Measurements from ENCODE around the gene PDSS2. TPM values are rescaled to one million over a fixed set of nuclear protein-coding genes. Genes with fewer than 3 reads are reported as not detected.

PDSS2 gene
- total RNA-seq, 1 experiment from 2014 or later: 17.7 TPM

- in situ Hi-C loops (cut with HindIII; ENCODE audit: low pct_unique_long_range_greater_than_20kb, low sequenced_read_pairs) (no loop called here), intact Hi-C loops (cut with micrococcal nuclease; ENCODE audit: unreplicated experiment) (no loop called here)
- no TSS peak for BruUV-seq (replicated peaks)
- no peak overlapping the region for H3K27ac ChIP-seq (ENCODE audit: low read length)
- H3K4me1 ChIP-seq (ENCODE audit: control insufficient read depth, insufficient read depth, low read length): peaks cover 4% of the 10 kb centered on the region; the same call in 1 of the 2 replicates
- H3K4me3 ChIP-seq (ENCODE audit: low read depth in 2 of 2, low read length in 2 of 2): no peak overlapping the region
- H3K36me3 ChIP-seq (ENCODE audit: control insufficient read depth, insufficient read depth, low read length): no peaks in the 10 kb centered on the region
- CTCF ChIA-PET: no interaction called here
- no peaks in the 10 kb centered on the region for H3K9me3 ChIP-seq (ENCODE audit: control insufficient read depth, insufficient read depth, low read depth, low read length)
- ATAC-seq: no peak
- POLR2A ChIA-PET: interaction anchor here (0.6 kb wide), 1 partner anchor 242 kb away, joined by 6 read pairs; no protein-coding TSS in a partner anchor
- no peak for DNase-seq (ENCODE audit: low read depth, low spot score)
- TF ChIP-seq REST (IDR thresholded peaks at IDR 0.05; ENCODE audit: insufficient read depth in 1 of 2, low read depth in 2 of 2, low read length in 1 of 2): no peak
- TF ChIP-seq CTCF (IDR thresholded peaks at IDR 0.05): no peak
- TF ChIP-seq SIN3A (IDR thresholded peaks at IDR 0.05; ENCODE audit: borderline replicate concordance, insufficient read depth, low read depth, low read length): no peak
- TF ChIP-seq POLR2AphosphoS5 (IDR thresholded peaks at IDR 0.05; ENCODE audit: low read depth, low read length): no peak
- no peak for TF ChIP-seq TCF7L2 (IDR thresholded peaks at IDR 0.05; ENCODE audit: low read depth, low read length)
- H3K27me3 ChIP-seq (ENCODE audit: control insufficient read depth, insufficient read depth, low read length): no peaks in the 10 kb centered on the region
Measured at GRCh38 chr6:107439406-107439805, 20.0 kb downstream of the PDSS2 start.

GRCh38 chr6:107437691-107438090 is 21.7 kb downstream of the PDSS2 start:
- TF ChIP-seq CTCF (IDR thresholded peaks at IDR 0.05) (no peak), SIN3A (IDR thresholded peaks at IDR 0.05; ENCODE audit: borderline replicate concordance, insufficient read depth, low read depth, low read length) (no peak), POLR2AphosphoS5 (IDR thresholded peaks at IDR 0.05; ENCODE audit: low read depth, low read length) (no peak), TCF7L2 (IDR thresholded peaks at IDR 0.05; ENCODE audit: low read depth, low read length) (no peak), REST (IDR thresholded peaks at IDR 0.05; ENCODE audit: insufficient read depth in 1 of 2, low read depth in 2 of 2, low read length in 1 of 2) (no peak)
- BruUV-seq (replicated peaks): no TSS peak
- Histone ChIP-seq H3K27ac (ENCODE audit: low read length) (no peak overlapping the region), H3K4me1 (ENCODE audit: control insufficient read depth, insufficient read depth, low read length) (no peaks in the 10 kb centered on the region), H3K27me3 (ENCODE audit: control insufficient read depth, insufficient read depth, low read length) (no peaks in the 10 kb centered on the region), H3K9me3 (ENCODE audit: control insufficient read depth, insufficient read depth, low read depth, low read length) (no peaks in the 10 kb centered on the region), H3K36me3 (ENCODE audit: control insufficient read depth, insufficient read depth, low read length) (no peaks in the 10 kb centered on the region), H3K4me3 (ENCODE audit: low read depth in 2 of 2, low read length in 2 of 2) (no peak overlapping the region)
- in situ Hi-C loops (cut with HindIII; ENCODE audit: low pct_unique_long_range_greater_than_20kb, low sequenced_read_pairs) (no loop called here), intact Hi-C loops (cut with micrococcal nuclease; ENCODE audit: unreplicated experiment) (no loop called here)
- ATAC-seq (no peak), DNase-seq (ENCODE audit: low read depth, low spot score) (no peak)
- ChIA-PET CTCF (no interaction called here), POLR2A (no interaction called here)

All from Panc1 (cell line).